Measurements from ENCODE around the gene ZNF614. TPM values are rescaled to one million over a fixed set of nuclear protein-coding genes. Genes with fewer than 3 reads are reported as not detected.

Gene ZNF614
- total and polyA plus RNA-seq, 9 of the 15 experiments (the other 6 are each of a cell fraction or from before 2014, with no cell fraction given): 4.9 to 16.3 (median 11.4) TPM

DNA sequence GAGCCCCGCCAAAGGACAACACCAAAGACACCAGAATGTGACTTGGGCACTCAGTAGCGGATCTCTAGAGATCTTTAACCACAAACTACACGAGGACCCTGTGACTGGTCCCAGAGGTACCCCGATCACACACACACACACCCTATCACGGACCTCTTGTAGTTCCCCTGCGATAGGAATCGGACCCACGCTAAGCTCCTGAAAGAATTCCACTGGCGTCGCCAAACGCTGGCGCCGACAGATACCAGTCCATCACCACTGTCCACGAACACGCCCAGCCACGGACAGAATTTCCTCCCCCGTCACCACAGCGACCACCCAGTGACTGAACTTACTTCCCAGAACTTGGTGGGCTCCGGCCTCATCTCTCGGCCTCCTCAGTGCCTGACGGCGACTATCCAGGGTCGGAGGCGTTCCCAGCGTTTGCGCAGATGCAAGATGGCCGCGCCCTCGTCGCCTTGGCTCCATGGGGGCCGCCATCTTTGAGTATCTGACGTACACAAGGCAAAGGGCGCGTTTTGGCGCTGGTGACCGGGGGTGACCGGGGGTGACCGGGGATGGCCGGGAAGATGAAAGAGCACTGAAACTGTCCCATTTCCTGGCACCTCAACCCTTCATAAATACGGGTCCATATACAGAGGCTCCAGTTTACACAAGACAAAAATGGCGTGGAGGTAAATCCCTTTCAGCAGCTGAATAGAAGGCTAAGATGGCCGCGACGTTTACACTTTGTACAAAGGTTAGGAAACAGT is 20.2 kb downstream of the ZNF614 start, which contains the start of gene ZNF615 (continued):
- TF ChIP-seq E4F1 (CRISPR knock-in tag; IDR thresholded peaks at IDR 0.05; ENCODE audit: borderline replicate concordance): no peak
- peak; percentile 22 for TF ChIP-seq RFX1 (IDR thresholded peaks at IDR 0.05)
- peak; percentile 66 for TF ChIP-seq SUPT5H (IDR thresholded peaks at IDR 0.05)
- TF ChIP-seq ZNF140 (CRISPR knock-in tag; IDR thresholded peaks at IDR 0.05): no peak
- TF ChIP-seq CHD4 (IDR thresholded peaks at IDR 0.05; ENCODE audit: insufficient read depth, insufficient replicate concordance, low read depth, low read length, poor library complexity, severe bottlenecking): no peak
- TF ChIP-seq SAFB (IDR thresholded peaks at IDR 0.05; ENCODE audit: borderline replicate concordance, low read depth, low read length): no peak
- TF ChIP-seq, protein P1, sequence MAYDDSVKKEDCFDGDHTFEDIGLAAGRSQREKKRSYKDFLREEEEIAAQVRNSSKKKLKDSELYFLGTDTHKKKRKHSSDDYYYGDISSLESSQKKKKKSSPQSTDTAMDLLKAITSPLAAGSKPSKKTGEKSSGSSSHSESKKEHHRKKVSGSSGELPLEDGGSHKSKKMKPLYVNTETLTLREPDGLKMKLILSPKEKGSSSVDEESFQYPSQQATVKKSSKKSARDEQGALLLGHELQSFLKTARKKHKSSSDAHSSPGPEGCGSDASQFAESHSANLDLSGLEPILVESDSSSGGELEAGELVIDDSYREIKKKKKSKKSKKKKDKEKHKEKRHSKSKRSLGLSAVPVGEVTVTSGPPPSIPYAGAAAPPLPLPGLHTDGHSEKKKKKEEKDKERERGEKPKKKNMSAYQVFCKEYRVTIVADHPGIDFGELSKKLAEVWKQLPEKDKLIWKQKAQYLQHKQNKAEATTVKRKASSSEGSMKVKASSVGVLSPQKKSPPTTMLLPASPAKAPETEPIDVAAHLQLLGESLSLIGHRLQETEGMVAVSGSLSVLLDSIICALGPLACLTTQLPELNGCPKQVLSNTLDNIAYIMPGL (CRISPR knock-in tag; IDR thresholded peaks at IDR 0.05): no peak
- no peak for TF ChIP-seq ETV6 (IDR thresholded peaks at IDR 0.05; ENCODE audit: borderline replicate concordance in 1 of 2, low read depth in 2 of 2, low read length in 1 of 2)
- no peak for TF ChIP-seq ETV6 (CRISPR knock-in tag; IDR thresholded peaks at IDR 0.05; ENCODE audit: borderline replicate concordance)
- TF ChIP-seq HDGF (IDR thresholded peaks at IDR 0.05): no peak
- no peak for TF ChIP-seq RNF2 (IDR thresholded peaks at IDR 0.05)
- TF ChIP-seq, protein P2, sequence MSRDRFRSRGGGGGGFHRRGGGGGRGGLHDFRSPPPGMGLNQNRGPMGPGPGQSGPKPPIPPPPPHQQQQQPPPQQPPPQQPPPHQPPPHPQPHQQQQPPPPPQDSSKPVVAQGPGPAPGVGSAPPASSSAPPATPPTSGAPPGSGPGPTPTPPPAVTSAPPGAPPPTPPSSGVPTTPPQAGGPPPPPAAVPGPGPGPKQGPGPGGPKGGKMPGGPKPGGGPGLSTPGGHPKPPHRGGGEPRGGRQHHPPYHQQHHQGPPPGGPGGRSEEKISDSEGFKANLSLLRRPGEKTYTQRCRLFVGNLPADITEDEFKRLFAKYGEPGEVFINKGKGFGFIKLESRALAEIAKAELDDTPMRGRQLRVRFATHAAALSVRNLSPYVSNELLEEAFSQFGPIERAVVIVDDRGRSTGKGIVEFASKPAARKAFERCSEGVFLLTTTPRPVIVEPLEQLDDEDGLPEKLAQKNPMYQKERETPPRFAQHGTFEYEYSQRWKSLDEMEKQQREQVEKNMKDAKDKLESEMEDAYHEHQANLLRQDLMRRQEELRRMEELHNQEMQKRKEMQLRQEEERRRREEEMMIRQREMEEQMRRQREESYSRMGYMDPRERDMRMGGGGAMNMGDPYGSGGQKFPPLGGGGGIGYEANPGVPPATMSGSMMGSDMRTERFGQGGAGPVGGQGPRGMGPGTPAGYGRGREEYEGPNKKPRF (IDR thresholded peaks at IDR 0.05; ENCODE audit: low read depth, low read length): no peak
- no peak for TF ChIP-seq CHCHD3 (CRISPR knock-in tag; IDR thresholded peaks at IDR 0.05)
- no peak for TF ChIP-seq TAF1 (IDR thresholded peaks at IDR 0.05; ENCODE audit: control insufficient read depth, extremely low read depth, insufficient read depth, low read length, severe bottlenecking)
- TF ChIP-seq TCFL5 (CRISPR knock-in tag; conservative IDR thresholded peaks at IDR 0.05): no peak
- no peak for TF ChIP-seq PRPF4 (IDR thresholded peaks at IDR 0.05; ENCODE audit: insufficient read depth, low read depth, low read length, poor library complexity, severe bottlenecking)
- no peak for TF ChIP-seq EP300 (IDR thresholded peaks at IDR 0.05; ENCODE audit: low read length)
- TF ChIP-seq ZNF518B (CRISPR knock-in tag; IDR thresholded peaks at IDR 0.05): no peak

Data from K562 (cell line).